CD4-positive, alpha-beta memory T cell (primary cell): ENCODE data around the gene KIAA1217. TPM values are rescaled to one million over a fixed set of nuclear protein-coding genes. Genes with fewer than 3 reads are reported as not detected.

ENCODE experiments used
- CTCF ChIA-PET: fragments of 350-600 bp; sonication (Branson Sonifier 250); formaldehyde crosslinking; loops from one replicate; lab custom pipeline; 2021; ENCODE audit warnings: inconsistent platforms; ENCODE audit not compliant: partially characterized antibody; lab: Charles Lee
- POLR2A ChIA-PET: fragments of 350-600 bp; sonication (Branson Sonifier 250); formaldehyde crosslinking; loops from one replicate; lab custom pipeline; 2021; ENCODE audit not compliant: partially characterized antibody; lab: Charles Lee
- DNase-seq, 5 donors: peaks; one replicate each; pipeline versions ENCODE4 v3.0.0 to v3.0.0-alpha.2; 2020 to 2022; ENCODE audit warnings: mixed read lengths in 1 of 5
- H3K27ac ChIP-seq: one replicate; pipeline ENCODE4 v1.7.0; 2013; ENCODE audit warnings: low read depth, low read length
- H3K27me3 ChIP-seq: 2 replicates; pipeline ENCODE4 v1.7.0; 2013; ENCODE audit warnings: mild to moderate bottlenecking, low read length, moderate library complexity; ENCODE audit not compliant: insufficient read depth
- H3K36me3 ChIP-seq: 2 replicates; pipeline ENCODE4 v1.7.0; 2013; ENCODE audit warnings: mild to moderate bottlenecking, low read length, moderate library complexity; ENCODE audit not compliant: insufficient read depth
- H3K4me1 ChIP-seq: 2 replicates; pipeline ENCODE4 v1.7.0; 2013; ENCODE audit warnings: mild to moderate bottlenecking, low read length, moderate library complexity; ENCODE audit not compliant: insufficient read depth
- H3K4me3 ChIP-seq, 2 donors: one replicate each; pipeline ENCODE4 v1.7.0; 2013; ENCODE audit warnings: low read length in 2 of 2, mild to moderate bottlenecking in 1 of 2
- H3K9me3 ChIP-seq, 2 donors: one replicate each; pipeline ENCODE4 v1.7.0; 2013; ENCODE audit warnings: low read length in 2 of 2, control low read depth in 1 of 2; ENCODE audit not compliant: control insufficient read depth in 1 of 2
- H3K27ac Mint-ChIP-seq, 7 donors: one replicate each; pipeline ENCODE4 v1.8.0; 2020 to 2021; ENCODE audit warnings: mixed read lengths in 7 of 7, mild to moderate bottlenecking in 6 of 7, inconsistent platforms in 3 of 7, moderate library complexity in 3 of 7
- H3K27me3 Mint-ChIP-seq, 2 donors: one replicate each; pipeline ENCODE4 v1.8.0; 2020 to 2021; ENCODE audit warnings: mixed read lengths in 2 of 2
- H3K36me3 Mint-ChIP-seq, 2 donors: one replicate each; pipeline ENCODE4 v1.8.0; 2020 to 2021; ENCODE audit warnings: mixed read lengths in 2 of 2, inconsistent platforms in 1 of 2, mild to moderate bottlenecking in 1 of 2
- H3K4me1 Mint-ChIP-seq, 4 donors: one replicate each; pipeline ENCODE4 v1.8.0; 2020 to 2021; ENCODE audit warnings: mixed read lengths in 4 of 4, mild to moderate bottlenecking in 1 of 4
- H3K4me3 Mint-ChIP-seq, 8 donors: one replicate each; pipeline ENCODE4 v1.8.0; 2020 to 2021; ENCODE audit warnings: mixed read lengths in 8 of 8, mild to moderate bottlenecking in 7 of 8, moderate library complexity in 6 of 8, inconsistent platforms in 3 of 8
- H3K9me3 Mint-ChIP-seq, 8 donors: one replicate each; pipeline ENCODE4 v1.8.0; 2020 to 2021; ENCODE audit warnings: mixed read lengths in 8 of 8, mild to moderate bottlenecking in 5 of 8, inconsistent platforms in 3 of 8, moderate library complexity in 1 of 8
- intact Hi-C: fragments of 100-400 bp; cut with micrococcal nuclease; formaldehyde crosslinking; loops from one replicate; pipeline ENCODE4 v1.15.1; 2023
- polyA plus RNA-seq, 2 donors: library from polyadenylated mRNA; unstranded; fragments of 300-500 nt; fragmentation: Illumina TruSeq; gene quantifications; one replicate each; pipeline ENCODE4 v1.2.3, GENCODE V29; 2021
- total RNA-seq, 2 experiments: library from RNA; stranded (reverse); gene quantifications; one replicate each; pipeline ENCODE4 v1.2.3, GENCODE V29; 2021

The KIAA1217 gene
- total and polyA plus RNA-seq, 4 experiments from 2014 or later = 0.69 to 0.75 (median 0.70) TPM; not detected in 1

DNA sequence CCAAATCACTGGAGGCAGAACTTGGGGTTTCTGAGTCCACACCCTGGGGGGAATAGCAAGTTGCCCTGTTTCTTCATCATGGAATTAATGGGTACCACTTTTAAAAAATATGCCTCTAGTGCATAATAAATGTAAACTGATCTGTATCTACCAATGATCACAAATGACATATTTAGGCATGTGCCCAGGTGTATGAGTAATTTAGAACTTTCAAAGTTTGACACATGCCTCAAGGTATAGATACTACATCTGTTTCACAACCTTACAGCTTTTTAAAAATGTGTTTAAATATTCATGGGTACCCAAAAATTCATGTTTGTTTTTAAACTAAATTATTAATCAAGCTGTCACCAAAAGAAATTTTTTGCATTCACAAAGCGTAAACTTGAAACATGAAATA, 226.0 kb downstream of the KIAA1217 start:
- intact Hi-C loops = no loop called here
- no peak overlapping the region for H3K27ac ChIP-seq
- no peaks in the 10 kb centered on the region for H3K36me3 Mint-ChIP-seq
- CTCF ChIA-PET = no interaction called here
- H3K4me1 ChIP-seq = no peaks in the 10 kb centered on the region
- H3K27me3 ChIP-seq = no peaks in the 10 kb centered on the region
- no peak overlapping the region for H3K4me3 Mint-ChIP-seq
- no peak overlapping the region for H3K4me3 ChIP-seq
- no peaks in the 10 kb centered on the region for H3K36me3 ChIP-seq
- peaks cover 4 to 9% of the 10 kb centered on the region in 2 donors for H3K27me3 Mint-ChIP-seq
- H3K9me3 ChIP-seq = no peaks in the 10 kb centered on the region
- peaks cover 0 to 3% (median 0%) of the 10 kb centered on the region in 8 donors for H3K9me3 Mint-ChIP-seq
- H3K27ac Mint-ChIP-seq = no peak overlapping the region
- DNase-seq = no peak
- H3K4me1 Mint-ChIP-seq = no peaks in the 10 kb centered on the region
- POLR2A ChIA-PET = no interaction called here

DNA sequence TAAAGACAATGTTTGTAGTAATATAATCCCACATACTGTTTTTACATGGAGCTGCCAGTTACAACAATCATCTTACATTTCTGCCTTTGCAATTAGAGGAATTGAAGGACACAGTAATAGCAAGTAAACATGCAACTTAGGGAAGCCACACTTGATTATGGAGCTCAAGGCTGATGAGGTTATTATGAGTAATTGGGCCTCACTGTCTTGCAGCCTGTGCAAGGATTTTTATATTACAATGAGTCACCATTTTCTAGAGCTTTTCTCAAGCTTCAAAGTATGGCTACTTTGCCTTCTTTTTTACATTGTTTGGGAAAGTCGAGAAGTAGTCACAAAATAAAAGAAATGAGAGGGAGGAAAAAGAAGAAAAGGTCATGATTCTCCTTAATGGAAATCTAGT, 226.4 kb downstream of the KIAA1217 start:
- Mint-ChIP-seq H3K36me3 (no peaks in the 10 kb centered on the region), H3K4me1 (no peaks in the 10 kb centered on the region), H3K4me3 (no peak overlapping the region), H3K27ac (no peak overlapping the region), H3K27me3 (peaks cover 4 to 9% of the 10 kb centered on the region in 2 donors), H3K9me3 (peaks cover 0 to 3% (median 0%) of the 10 kb centered on the region in 8 donors)
- Histone ChIP-seq H3K27me3 (no peaks in the 10 kb centered on the region), H3K36me3 (no peaks in the 10 kb centered on the region), H3K4me1 (no peaks in the 10 kb centered on the region), H3K9me3 (no peaks in the 10 kb centered on the region), H3K4me3 (no peak overlapping the region), H3K27ac (no peak overlapping the region)
- POLR2A ChIA-PET = no interaction called here
- CTCF ChIA-PET = no interaction called here
- DNase-seq = no peak
- intact Hi-C loops = no loop called here

- Histone ChIP-seq H3K27ac (no peak overlapping the region), H3K9me3 (no peaks in the 10 kb centered on the region), H3K4me3 (no peak overlapping the region), H3K36me3 (no peaks in the 10 kb centered on the region), H3K4me1 (no peaks in the 10 kb centered on the region), H3K27me3 (no peaks in the 10 kb centered on the region)
- intact Hi-C loops = no loop called here
- H3K9me3 Mint-ChIP-seq = peaks cover 0 to 3% (median 0%) of the 10 kb centered on the region in 8 donors
- no peaks in the 10 kb centered on the region for H3K4me1 Mint-ChIP-seq
- CTCF ChIA-PET = no interaction called here
- peaks cover 4 to 9% of the 10 kb centered on the region in 2 donors for H3K27me3 Mint-ChIP-seq
- DNase-seq = no peak
- no peak overlapping the region for H3K4me3 Mint-ChIP-seq
- POLR2A ChIA-PET = no interaction called here
- no peak overlapping the region for H3K27ac Mint-ChIP-seq
- no peaks in the 10 kb centered on the region for H3K36me3 Mint-ChIP-seq
These were observed 228.4 kb downstream of the KIAA1217 start for GRCh38 chr10:24437302-24437701.

DNA sequence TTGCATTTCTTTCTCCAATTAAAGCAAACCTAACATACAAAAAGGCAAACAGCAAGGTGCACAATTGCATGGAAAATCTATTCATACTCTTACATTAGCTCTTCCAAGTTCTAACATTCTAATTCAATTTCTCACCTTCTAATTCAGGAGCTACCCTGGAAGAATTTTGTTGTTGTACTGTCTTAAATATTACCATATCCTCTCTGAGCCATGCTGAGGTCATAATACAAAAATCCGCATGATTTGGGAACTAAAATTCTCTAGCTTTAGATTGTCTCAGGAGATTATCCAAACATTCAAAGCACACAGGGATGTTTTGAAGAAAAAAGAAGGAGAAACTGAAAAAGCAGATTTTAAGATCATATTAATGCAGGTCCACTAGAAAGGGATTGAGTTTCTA, 229.9 kb downstream of the KIAA1217 start:
- no peak for DNase-seq
- POLR2A ChIA-PET = no interaction called here
- H3K4me1 ChIP-seq = no peaks in the 10 kb centered on the region
- Mint-ChIP-seq H3K36me3 (no peaks in the 10 kb centered on the region), H3K27ac (no peak overlapping the region), H3K4me1 (no peaks in the 10 kb centered on the region), H3K9me3 (peaks cover 0 to 3% (median 0%) of the 10 kb centered on the region in 8 donors), H3K27me3 (peaks cover 6 to 16% of the 10 kb centered on the region in 2 donors), H3K4me3 (no peak overlapping the region)
- no peaks in the 10 kb centered on the region for H3K36me3 ChIP-seq
- no peak overlapping the region for H3K27ac ChIP-seq
- no peaks in the 10 kb centered on the region for H3K9me3 ChIP-seq
- no peaks in the 10 kb centered on the region for H3K27me3 ChIP-seq
- intact Hi-C loops = no loop called here
- CTCF ChIA-PET = interaction anchor here (1.4 kb wide), 1 partner anchor 10 kb away, joined by 3 read pairs; no protein-coding TSS in a partner anchor
- no peak overlapping the region for H3K4me3 ChIP-seq

GRCh38 chr10:24439935-24440334, 231.0 kb downstream of the KIAA1217 start:
- no peak for DNase-seq
- Histone ChIP-seq H3K9me3 (no peaks in the 10 kb centered on the region), H3K27ac (no peak overlapping the region), H3K4me1 (no peaks in the 10 kb centered on the region), H3K4me3 (no peak overlapping the region), H3K36me3 (no peaks in the 10 kb centered on the region), H3K27me3 (no peaks in the 10 kb centered on the region)
- ChIA-PET POLR2A (interaction anchor here (0.5 kb wide), 1 partner anchor 13 kb away, joined by 3 read pairs; no protein-coding TSS in a partner anchor), CTCF (interaction anchor here (0.7 to 1.4 kb wide), 2 partner anchors 11 to 121 kb away, joined by 3 read pairs; no protein-coding TSS in a partner anchor)
- Mint-ChIP-seq H3K4me3 (no peak overlapping the region), H3K27ac (no peak overlapping the region), H3K27me3 (peaks cover 4 to 19% of the 10 kb centered on the region in 2 donors), H3K36me3 (no peaks in the 10 kb centered on the region), H3K4me1 (no peaks in the 10 kb centered on the region), H3K9me3 (no peaks in the 10 kb centered on the region)
- intact Hi-C loops = no loop called here

- H3K27me3 Mint-ChIP-seq = peaks cover 2 to 17% of the 10 kb centered on the region in 2 donors
- Histone ChIP-seq H3K27ac (no peak overlapping the region), H3K4me3 (no peak overlapping the region), H3K4me1 (no peaks in the 10 kb centered on the region), H3K9me3 (no peaks in the 10 kb centered on the region), H3K27me3 (no peaks in the 10 kb centered on the region), H3K36me3 (no peaks in the 10 kb centered on the region)
- ChIA-PET POLR2A (no interaction called here), CTCF (no interaction called here)
- no peak for DNase-seq
- H3K4me1 Mint-ChIP-seq = no peaks in the 10 kb centered on the region
- H3K36me3 Mint-ChIP-seq = no peaks in the 10 kb centered on the region
- H3K4me3 Mint-ChIP-seq = no peak overlapping the region
- no peak overlapping the region for H3K27ac Mint-ChIP-seq
- intact Hi-C loops = no loop called here
- peaks cover 0 to 1% (median 0%) of the 10 kb centered on the region in 8 donors for H3K9me3 Mint-ChIP-seq
These were observed 232.2 kb downstream of the KIAA1217 start for GRCh38 chr10:24440817-24441797.

- ChIA-PET POLR2A (no interaction called here), CTCF (no interaction called here)
- no peak for DNase-seq
- peaks cover 2 to 15% of the 10 kb centered on the region in 2 donors for H3K27me3 Mint-ChIP-seq
- peaks cover 0 to 1% (median 0%) of the 10 kb centered on the region in 8 donors for H3K9me3 Mint-ChIP-seq
- Histone ChIP-seq H3K36me3 (no peaks in the 10 kb centered on the region), H3K9me3 (no peaks in the 10 kb centered on the region), H3K4me1 (no peaks in the 10 kb centered on the region), H3K27ac (no peak overlapping the region), H3K4me3 (no peak overlapping the region), H3K27me3 (no peaks in the 10 kb centered on the region)
- H3K27ac Mint-ChIP-seq = no peak overlapping the region
- H3K4me3 Mint-ChIP-seq = no peak overlapping the region
- no peaks in the 10 kb centered on the region for H3K4me1 Mint-ChIP-seq
- H3K36me3 Mint-ChIP-seq = peaks cover 0 to 4% of the 10 kb centered on the region in 2 donors
- intact Hi-C loops = no loop called here
These were observed 233.3 kb downstream of the KIAA1217 start for GRCh38 chr10:24442234-24442633.
